SK-N-SH (cell line): ENCODE results near the gene BTBD3. TPM values are rescaled to one million over a fixed set of nuclear protein-coding genes. Genes with fewer than 3 reads are reported as not detected.

Source experiments
- CTCF ChIA-PET: fragments of 300-600, 350-600 bp; formaldehyde crosslinking; extraction: SDS; loops from one replicate; lab custom pipeline; 2021; lab: Yijun Ruan, JAX
- POLR2A ChIA-PET: fragments of 350-600 bp; sonication (Branson Sonifier 250); formaldehyde crosslinking; extraction: SDS; loops from one replicate; lab custom pipeline; 2020; ENCODE audit warnings: antibody characterized with exemption, inconsistent platforms; lab: Yijun Ruan, JAX
- DNase-seq: peaks from one replicate; pipeline ENCODE4 v3.0.0; 2012
- H2AFZ ChIP-seq: fragments of 200-600 bp; sonication (generic); 2 replicates; pipeline ENCODE4 v1.8.1; 2016; ENCODE audit warnings: antibody characterized with exemption, mild to moderate bottlenecking, low read depth
- H3F3A ChIP-seq: fragments of 200-600 bp; sonication (generic); replicated peaks from 2 replicates; pipeline ENCODE3; 2016; ENCODE audit warnings: antibody characterized with exemption, mild to moderate bottlenecking; ENCODE audit not compliant: insufficient read depth
- H3K27ac ChIP-seq, 2 experiments: fragments of 200-500 bp in 1 of 2; fragments of 200-600 bp in 1 of 2; sonication (Bioruptor generic) in 1 of 2; sonication (generic), shearing (Covaris generic) in 1 of 2; 2 replicates each; pipeline versions ENCODE4 v1.5.1 to v1.6.1; 2014 to 2016; ENCODE audit warnings: low read depth in 2 of 2, inconsistent platforms in 1 of 2, low read length in 1 of 2, mild to moderate bottlenecking in 1 of 2, mixed read lengths in 1 of 2
- H3K27me3 ChIP-seq: fragments of 200-600 bp; sonication (generic), shearing (Covaris generic); 2 replicates; pipeline ENCODE4 v1.6.1; 2016; ENCODE audit warnings: mixed run types; ENCODE audit not compliant: insufficient read depth
- H3K36me3 ChIP-seq, 2 experiments: fragments of 200-500 bp in 1 of 2; fragments of 200-600 bp in 1 of 2; sonication (Bioruptor generic) in 1 of 2; sonication (generic) in 1 of 2; replicated peaks in 1 of 2; 2 replicates each; pipeline versions ENCODE3 to v1.5.1; 2014 to 2016; ENCODE audit warnings: low read length in 1 of 2, mild to moderate bottlenecking in 1 of 2; ENCODE audit not compliant: insufficient read depth in 2 of 2, control insufficient read depth in 1 of 2
- H3K4me1 ChIP-seq, 2 experiments: fragments of 200-500 bp in 1 of 2; fragments of 200-600 bp in 1 of 2; sonication (Bioruptor generic) in 1 of 2; sonication (generic), shearing (Covaris generic) in 1 of 2; 2 replicates each; pipeline versions ENCODE4 v1.5.1 to v1.6.1; 2014 to 2016; ENCODE audit warnings: low read depth in 1 of 2, low read length in 1 of 2, mixed run types in 1 of 2; ENCODE audit not compliant: insufficient read depth in 2 of 2, control insufficient read depth in 1 of 2
- H3K4me2 ChIP-seq: fragments of 200-600 bp; sonication (generic), shearing (Covaris generic); 2 replicates; pipeline ENCODE4 v1.6.1; 2017; ENCODE audit warnings: mixed run types
- H3K4me3 ChIP-seq, 2 experiments: fragments of 200-500 bp in 1 of 2; fragments of 200-600 bp in 1 of 2; sonication (Bioruptor generic) in 1 of 2; sonication (generic), shearing (Covaris generic) in 1 of 2; 2 replicates each; pipeline versions ENCODE4 v1.5.1 to v1.8.1; 2014 to 2016; ENCODE audit warnings: low read depth in 2 of 2, inconsistent platforms in 1 of 2, low read length in 1 of 2, mild to moderate bottlenecking in 1 of 2, mixed read lengths in 1 of 2, moderate library complexity in 1 of 2
- H3K79me2 ChIP-seq: fragments of 200-600 bp; sonication (generic); 2 replicates; pipeline ENCODE4 v1.8.1; 2017; ENCODE audit warnings: mild to moderate bottlenecking; ENCODE audit not compliant: insufficient read depth
- H3K9ac ChIP-seq: fragments of 200-600 bp; sonication (generic); 2 replicates; pipeline ENCODE4 v1.6.1; 2017; ENCODE audit warnings: mixed run types
- H3K9me2 ChIP-seq: fragments of 200-600 bp; sonication (generic); 2 replicates; pipeline ENCODE4 v1.6.1; 2017; ENCODE audit warnings: mixed run types
- H3K9me3 ChIP-seq: fragments of 200-600 bp; sonication (generic); 2 replicates; pipeline ENCODE4 v1.6.1; 2017; ENCODE audit warnings: mixed run types, mild to moderate bottlenecking, moderate library complexity
- H4K20me1 ChIP-seq: fragments of 200-600 bp; sonication (generic); 2 replicates; pipeline ENCODE4 v1.6.1; 2017; ENCODE audit warnings: mild to moderate bottlenecking, mixed run types; ENCODE audit not compliant: insufficient read depth
- CHD2 ChIP-seq: fragments of 150-350 bp; IDR thresholded peaks from 2 replicates; pipeline ENCODE4 v1.6.1; 2018; ENCODE audit warnings: low read length; ENCODE audit not compliant: partially characterized antibody
- EP300 ChIP-seq, 2 experiments: IDR thresholded peaks; 2 replicates each; pipeline versions ENCODE4 v1.4.0 to v1.6.1; 2012; ENCODE audit warnings: borderline replicate concordance in 1 of 2, low read depth in 1 of 2, low read length in 1 of 2
- FOSL2 ChIP-seq: IDR thresholded peaks from 2 replicates; pipeline ENCODE4 v1.4.0; 2012; ENCODE audit warnings: low read depth, mild to moderate bottlenecking, moderate library complexity, borderline replicate concordance
- FOXJ3 ChIP-seq: sonication (generic); formaldehyde crosslinking; IDR thresholded peaks from 2 replicates; pipeline ENCODE4 v1.5.1; 2020; ENCODE audit warnings: mild to moderate bottlenecking, missing genetic modification reagents
- FOXM1 ChIP-seq: IDR thresholded peaks from 2 replicates; pipeline ENCODE4 v1.4.0; 2012; ENCODE audit warnings: low read depth, mild to moderate bottlenecking
- GABPA ChIP-seq: IDR thresholded peaks from 2 replicates; pipeline ENCODE4 v1.4.0; 2012; ENCODE audit warnings: low read depth, mild to moderate bottlenecking
- NRF1 ChIP-seq: IDR thresholded peaks from 2 replicates; pipeline ENCODE4 v1.6.1; 2012; ENCODE audit warnings: low read depth, mild to moderate bottlenecking, low read length
- RAD21 ChIP-seq: IDR thresholded peaks from 2 replicates; pipeline ENCODE4 v1.6.1; 2012; ENCODE audit warnings: mild to moderate bottlenecking, low read length
- SIN3A ChIP-seq: IDR thresholded peaks from 2 replicates; pipeline ENCODE4 v1.6.1; 2012; ENCODE audit warnings: low read depth, mild to moderate bottlenecking, low read length, moderate library complexity, borderline replicate concordance
- SMC3 ChIP-seq: IDR thresholded peaks from 2 replicates; pipeline ENCODE4 v1.6.1; 2012; ENCODE audit warnings: low read depth, low read length, improper control_type of control experiment
- TAF1 ChIP-seq: IDR thresholded peaks from 2 replicates; pipeline ENCODE4 v1.6.1; 2012; ENCODE audit warnings: low read depth, mild to moderate bottlenecking, low read length, moderate library complexity, borderline replicate concordance
- TEAD4 ChIP-seq: IDR thresholded peaks from 2 replicates; pipeline ENCODE4 v1.4.0; 2012; ENCODE audit warnings: mild to moderate bottlenecking, borderline replicate concordance; ENCODE audit not compliant: insufficient read depth
- YY1 ChIP-seq: IDR thresholded peaks from 2 replicates; pipeline ENCODE4 v1.4.0; 2012; ENCODE audit warnings: low read depth, mild to moderate bottlenecking
- WGBS: methylation state at CpG from one replicate; pipeline ENCODE4 v1.1.6; 2017; ENCODE audit warnings: low lambda C conversion rate; 5-methylcytosine and 5-hydroxymethylcytosine counted together
- polyA plus RNA-seq, 3 experiments: library from polyadenylated mRNA; depleted of rRNA; stranded (reverse); fragments of >200 nt; gene quantifications; 2 replicates each; pipeline ENCODE4 v1.2.3, GENCODE V29; 2012
- TF ChIP-seq, protein P1 (sequence below): IDR thresholded peaks from 2 replicates; pipeline ENCODE4 v1.4.0; 2012; ENCODE audit warnings: low read depth, borderline replicate concordance
- TF ChIP-seq, protein P2 (sequence below): fragments of 150-350 bp; IDR thresholded peaks from 2 replicates; pipeline ENCODE4 v1.6.1; 2016; ENCODE audit warnings: mild to moderate bottlenecking, low read depth, low read length
- TF ChIP-seq, protein P3 (sequence below): IDR thresholded peaks from 2 replicates; pipeline ENCODE4 v1.4.0; 2012; ENCODE audit warnings: low read depth, borderline replicate concordance

BTBD3 gene
- polyA plus RNA-seq, 1 of the 3 experiments (the other 2 are of a cell fraction) = 10.2 TPM

DNA sequence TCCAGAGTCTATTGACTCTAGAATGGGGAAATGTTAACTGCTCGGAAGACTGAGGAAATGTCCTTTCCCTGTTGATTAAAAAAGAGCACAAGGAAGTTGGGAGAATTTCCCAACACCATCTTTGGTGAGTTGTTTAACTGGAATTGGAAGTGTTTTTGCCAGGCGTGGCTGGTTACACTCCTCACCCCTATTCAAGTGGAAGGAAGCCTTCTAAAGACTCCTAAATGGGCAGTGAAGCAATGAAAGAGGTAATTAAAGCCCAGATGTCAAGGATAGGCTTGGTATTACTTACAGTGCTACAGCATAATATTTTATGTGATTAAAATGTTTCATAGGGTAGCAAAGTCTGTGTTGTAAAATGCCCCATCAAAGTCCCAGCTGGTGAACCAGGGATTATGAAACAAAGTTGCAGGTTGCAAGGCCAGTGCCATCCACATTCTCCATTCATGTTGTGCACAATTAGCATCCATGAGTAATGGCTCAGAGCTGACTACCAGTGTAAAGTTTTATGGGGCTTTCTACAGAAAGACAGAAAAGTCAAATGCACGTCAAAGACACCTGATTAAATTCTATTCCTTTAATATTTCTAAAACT, 52.6 kb downstream of the BTBD3 start (continued):
- TF ChIP-seq EP300 (IDR thresholded peaks at IDR 0.05; ENCODE audit: borderline replicate concordance in 1 of 2, low read depth in 1 of 2, low read length in 1 of 2) (no peak), TAF1 (no peak)
- TF ChIP-seq, all 33 proteins: peak for 0

DNA sequence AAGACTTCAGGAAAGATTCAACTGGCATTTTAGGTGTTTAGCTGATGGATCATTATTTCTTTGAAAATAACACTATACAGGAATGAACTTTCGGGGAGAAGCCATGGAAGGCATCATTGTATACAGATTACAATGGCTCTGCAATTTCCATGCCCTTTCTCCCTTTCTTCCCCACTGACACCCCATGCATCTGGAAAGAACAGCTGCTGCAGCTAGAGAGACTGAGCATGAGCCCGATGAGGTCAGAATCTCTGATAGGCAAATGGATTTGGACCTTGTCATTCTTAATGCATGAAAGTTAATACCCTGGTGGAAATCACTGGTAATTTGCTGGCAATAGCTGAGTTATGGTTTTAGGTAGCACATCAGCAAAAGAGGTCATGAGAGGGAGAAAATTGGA, 54.8 kb downstream of the BTBD3 start:
- H3K36me3 ChIP-seq = no peaks in the 10 kb centered on the region
- no peak for DNase-seq
- H3K4me3 ChIP-seq = no peak overlapping the region
- H3K27ac ChIP-seq = no peak overlapping the region
- H3K9me3 ChIP-seq = no peaks in the 10 kb centered on the region
- no peaks in the 10 kb centered on the region for H3K9me2 ChIP-seq
- no peak overlapping the region for H2AFZ ChIP-seq
- POLR2A ChIA-PET = no interaction called here
- H3K4me2 ChIP-seq = no peak overlapping the region
- no peaks in the 10 kb centered on the region for H3K27me3 ChIP-seq
- no peaks in the 10 kb centered on the region for H3K4me1 ChIP-seq
- no peaks in the 10 kb centered on the region for H3K79me2 ChIP-seq
- CTCF ChIA-PET = interaction anchor here (1.7 kb wide), 1 partner anchor 20 kb away, joined by 3 read pairs; no protein-coding TSS in a partner anchor
- WGBS = 22% methylated on average over 2 of the region's 2 CpGs
- no peaks in the 10 kb centered on the region for H4K20me1 ChIP-seq
- H3K9ac ChIP-seq = no peak overlapping the region
- TF ChIP-seq, protein P1, sequence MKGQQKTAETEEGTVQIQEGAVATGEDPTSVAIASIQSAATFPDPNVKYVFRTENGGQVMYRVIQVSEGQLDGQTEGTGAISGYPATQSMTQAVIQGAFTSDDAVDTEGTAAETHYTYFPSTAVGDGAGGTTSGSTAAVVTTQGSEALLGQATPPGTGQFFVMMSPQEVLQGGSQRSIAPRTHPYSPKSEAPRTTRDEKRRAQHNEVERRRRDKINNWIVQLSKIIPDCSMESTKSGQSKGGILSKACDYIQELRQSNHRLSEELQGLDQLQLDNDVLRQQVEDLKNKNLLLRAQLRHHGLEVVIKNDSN = no peak
- TF ChIP-seq FOXM1 = no peak
- no peak for TF ChIP-seq TAF1
- TF ChIP-seq, protein P2, sequence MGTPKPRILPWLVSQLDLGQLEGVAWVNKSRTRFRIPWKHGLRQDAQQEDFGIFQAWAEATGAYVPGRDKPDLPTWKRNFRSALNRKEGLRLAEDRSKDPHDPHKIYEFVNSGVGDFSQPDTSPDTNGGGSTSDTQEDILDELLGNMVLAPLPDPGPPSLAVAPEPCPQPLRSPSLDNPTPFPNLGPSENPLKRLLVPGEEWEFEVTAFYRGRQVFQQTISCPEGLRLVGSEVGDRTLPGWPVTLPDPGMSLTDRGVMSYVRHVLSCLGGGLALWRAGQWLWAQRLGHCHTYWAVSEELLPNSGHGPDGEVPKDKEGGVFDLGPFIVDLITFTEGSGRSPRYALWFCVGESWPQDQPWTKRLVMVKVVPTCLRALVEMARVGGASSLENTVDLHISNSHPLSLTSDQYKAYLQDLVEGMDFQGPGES = no peak
- TF ChIP-seq, protein P3, sequence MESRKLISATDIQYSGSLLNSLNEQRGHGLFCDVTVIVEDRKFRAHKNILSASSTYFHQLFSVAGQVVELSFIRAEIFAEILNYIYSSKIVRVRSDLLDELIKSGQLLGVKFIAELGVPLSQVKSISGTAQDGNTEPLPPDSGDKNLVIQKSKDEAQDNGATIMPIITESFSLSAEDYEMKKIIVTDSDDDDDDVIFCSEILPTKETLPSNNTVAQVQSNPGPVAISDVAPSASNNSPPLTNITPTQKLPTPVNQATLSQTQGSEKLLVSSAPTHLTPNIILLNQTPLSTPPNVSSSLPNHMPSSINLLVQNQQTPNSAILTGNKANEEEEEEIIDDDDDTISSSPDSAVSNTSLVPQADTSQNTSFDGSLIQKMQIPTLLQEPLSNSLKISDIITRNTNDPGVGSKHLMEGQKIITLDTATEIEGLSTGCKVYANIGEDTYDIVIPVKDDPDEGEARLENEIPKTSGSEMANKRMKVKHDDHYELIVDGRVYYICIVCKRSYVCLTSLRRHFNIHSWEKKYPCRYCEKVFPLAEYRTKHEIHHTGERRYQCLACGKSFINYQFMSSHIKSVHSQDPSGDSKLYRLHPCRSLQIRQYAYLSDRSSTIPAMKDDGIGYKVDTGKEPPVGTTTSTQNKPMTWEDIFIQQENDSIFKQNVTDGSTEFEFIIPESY = no peak
- TF ChIP-seq FOSL2 = no peak
- TF ChIP-seq NRF1 = no peak
- TF ChIP-seq YY1 = no peak
- no peak for TF ChIP-seq CHD2
- no peak for TF ChIP-seq SMC3
- no peak for TF ChIP-seq TEAD4
- TF ChIP-seq SIN3A = no peak
- TF ChIP-seq RAD21 = no peak
- no peak for TF ChIP-seq FOXJ3 (CRISPR knock-in tag)
- TF ChIP-seq GABPA = no peak
- H3F3A ChIP-seq = no peaks in the 10 kb centered on the region
